NCI-H1694 (cell line): Measurements from ENCODE around the gene OFD1.
A peak's percentile ranks its signal among the peaks of the same experiment; 100 is the strongest.
"Not testable (repeated sequence)": the region's sequence is repeated elsewhere in the genome, so short reads cannot be mapped to it uniquely, and the experiment has no call there.

Experiments
- DNase-seq: peaks from one replicate; lab custom pipeline; 2025; lab: John Stamatoyannopoulos, UW

OFD1 gene

GRCh38 chrX:13702111-13702789, 32.3 kb upstream of the OFD1 start:
- DNase-seq, result no peak

GRCh38 chrX:13703135-13703534, 31.4 kb upstream of the OFD1 start:
- no peak for DNase-seq

- no peak for DNase-seq
Observed at GRCh38 chrX:13703589-13703988, 31.0 kb upstream of the OFD1 start.

GRCh38 chrX:13711141-13711540, 23.4 kb upstream of the OFD1 start:
- DNase-seq, result no peak

GRCh38 chrX:13716455-13716854, 18.1 kb upstream of the OFD1 start:
- no peak for DNase-seq

DNA sequence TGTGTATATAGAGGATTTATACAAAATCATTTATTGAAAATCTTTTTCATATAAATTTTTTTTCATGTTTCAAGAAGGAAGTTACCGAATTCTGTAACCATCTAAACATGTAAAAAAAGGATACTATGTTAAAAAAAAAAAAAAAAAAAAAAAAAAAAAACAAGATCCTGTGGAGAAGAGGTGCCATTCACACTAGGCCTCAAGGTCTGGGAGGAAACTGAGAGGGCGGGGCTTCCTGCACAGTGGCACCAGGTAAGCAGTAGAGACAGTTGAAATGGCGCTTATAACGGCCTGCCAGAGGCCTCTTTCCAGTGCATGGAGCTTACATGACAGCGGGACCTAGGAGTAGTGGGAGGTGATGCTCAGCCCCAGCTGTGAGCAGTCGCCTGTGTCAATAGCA, 17.6 kb upstream of the OFD1 start:
- no peak for DNase-seq

- DNase-seq, result no peak
Observed at GRCh38 chrX:13717700-13718472, 16.7 kb upstream of the OFD1 start.

DNA sequence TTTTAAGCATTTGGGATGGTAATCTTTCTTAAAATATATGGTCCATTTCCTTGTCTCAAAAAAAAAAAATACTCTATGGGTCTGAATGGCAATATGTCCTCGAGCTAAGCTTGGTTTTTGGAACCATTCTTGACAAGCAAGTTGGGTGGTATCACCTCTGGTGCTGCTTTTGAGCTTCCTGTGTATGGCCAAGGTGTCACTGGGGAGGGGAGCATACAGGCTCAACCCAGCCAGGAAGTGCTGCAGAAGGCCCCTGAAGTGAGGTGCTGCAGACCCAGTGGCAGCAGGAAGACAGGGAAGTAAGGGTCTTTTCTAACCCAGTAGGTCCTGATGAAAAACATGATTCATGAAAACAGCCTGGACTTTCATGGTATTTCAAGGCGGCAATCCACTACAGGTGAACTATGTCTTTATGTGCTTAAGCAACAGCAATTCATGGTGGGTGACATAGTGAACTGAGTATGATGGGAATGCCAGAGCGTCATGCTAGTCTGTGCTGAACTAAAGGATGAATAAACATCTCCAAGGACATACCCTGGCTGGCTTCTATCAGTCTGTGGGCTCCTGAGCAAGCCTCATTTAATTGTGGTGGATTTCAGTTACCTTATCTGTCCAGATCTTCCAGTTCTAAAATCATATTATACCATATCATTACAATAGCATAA, 15.2 kb upstream of the OFD1 start:
- no peak for DNase-seq

DNA sequence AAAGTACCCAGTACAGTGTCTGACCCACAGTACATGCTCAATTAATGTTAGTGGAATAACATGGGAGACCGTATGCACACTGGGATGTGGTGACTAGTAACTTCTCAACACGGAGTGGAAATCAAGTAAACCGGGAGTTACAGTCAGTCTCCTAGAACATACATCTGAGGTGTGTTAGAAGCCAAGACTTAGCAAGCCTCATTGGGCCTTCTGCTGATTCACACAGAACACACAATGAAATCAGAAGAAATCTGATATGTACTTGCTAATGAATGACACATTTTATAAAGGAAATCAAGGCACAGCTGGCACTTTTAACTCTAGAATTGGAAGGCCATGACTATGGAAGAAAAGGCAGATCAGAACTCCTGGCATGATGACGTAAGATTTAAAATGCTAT, 13.2 kb upstream of the OFD1 start:
- DNase-seq, result no peak

DNA sequence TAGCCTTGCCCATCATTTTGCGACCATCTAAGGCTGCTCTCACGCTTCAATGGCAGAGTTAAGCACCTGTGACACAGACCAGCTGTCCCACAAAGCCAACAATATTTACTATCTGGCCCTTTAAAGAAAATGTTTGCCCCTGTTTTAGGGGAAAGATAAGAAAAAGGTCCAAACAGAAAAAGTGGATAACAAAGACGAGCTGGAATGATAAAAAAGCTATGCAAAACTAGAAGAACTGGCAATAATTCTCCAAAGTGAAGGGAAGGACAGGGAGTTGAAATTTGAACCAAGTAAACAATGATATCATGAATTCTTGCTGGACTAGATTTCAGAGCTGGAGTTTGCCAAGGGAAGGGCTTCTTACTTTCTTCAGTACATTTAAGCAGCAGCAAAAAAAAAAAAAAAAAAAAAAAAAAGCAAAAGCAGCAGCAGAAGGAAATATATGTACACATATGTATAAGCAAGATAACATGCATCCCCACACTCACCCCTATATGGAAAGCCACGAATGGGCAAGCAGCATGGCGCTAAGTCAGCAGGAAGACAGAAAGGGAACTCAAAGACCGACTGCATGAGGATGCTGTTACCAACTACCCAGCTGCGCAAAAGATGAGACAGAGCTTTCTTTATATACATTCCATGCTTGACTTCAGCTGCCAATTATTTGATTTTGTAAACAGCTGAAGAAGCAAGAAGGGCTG, 12.6 kb upstream of the OFD1 start:
- no peak for DNase-seq

- not testable (repeated sequence) for DNase-seq
Observed at GRCh38 chrX:13724878-13725277, 9.7 kb upstream of the OFD1 start.

- DNase-seq, result not testable (repeated sequence)
Observed at GRCh38 chrX:13726583-13726982, 8.0 kb upstream of the OFD1 start.

GRCh38 chrX:13730523-13730922, 4.0 kb upstream of the OFD1 start:
- not testable (repeated sequence) for DNase-seq

- no peak for DNase-seq
Observed at GRCh38 chrX:13732246-13733067, 2.1 kb upstream of the OFD1 start.

GRCh38 chrX:13733506-13733905, 1.0 kb upstream of the OFD1 start:
- DNase-seq, result no peak

DNA sequence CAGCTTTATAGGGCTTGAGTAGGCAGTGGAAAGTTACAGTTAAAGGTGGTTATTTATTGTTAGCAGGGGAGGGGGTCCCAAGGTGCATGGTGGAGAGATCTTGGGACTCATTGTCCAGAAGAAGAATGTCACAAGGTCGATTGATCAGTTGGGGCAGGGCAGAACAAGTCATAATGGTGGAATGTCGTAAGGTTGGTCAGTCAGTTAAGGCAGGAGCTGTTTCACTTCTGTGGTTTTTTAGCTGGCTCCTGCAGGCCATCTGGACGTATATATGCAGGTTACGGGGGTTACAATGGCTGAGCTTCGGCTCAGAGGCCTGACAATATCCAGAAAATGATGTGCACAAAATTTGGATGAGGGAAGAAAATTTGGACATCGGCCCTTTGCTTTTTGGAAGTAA, 7.1 kb downstream of the OFD1 start:
- no peak for DNase-seq

DNA sequence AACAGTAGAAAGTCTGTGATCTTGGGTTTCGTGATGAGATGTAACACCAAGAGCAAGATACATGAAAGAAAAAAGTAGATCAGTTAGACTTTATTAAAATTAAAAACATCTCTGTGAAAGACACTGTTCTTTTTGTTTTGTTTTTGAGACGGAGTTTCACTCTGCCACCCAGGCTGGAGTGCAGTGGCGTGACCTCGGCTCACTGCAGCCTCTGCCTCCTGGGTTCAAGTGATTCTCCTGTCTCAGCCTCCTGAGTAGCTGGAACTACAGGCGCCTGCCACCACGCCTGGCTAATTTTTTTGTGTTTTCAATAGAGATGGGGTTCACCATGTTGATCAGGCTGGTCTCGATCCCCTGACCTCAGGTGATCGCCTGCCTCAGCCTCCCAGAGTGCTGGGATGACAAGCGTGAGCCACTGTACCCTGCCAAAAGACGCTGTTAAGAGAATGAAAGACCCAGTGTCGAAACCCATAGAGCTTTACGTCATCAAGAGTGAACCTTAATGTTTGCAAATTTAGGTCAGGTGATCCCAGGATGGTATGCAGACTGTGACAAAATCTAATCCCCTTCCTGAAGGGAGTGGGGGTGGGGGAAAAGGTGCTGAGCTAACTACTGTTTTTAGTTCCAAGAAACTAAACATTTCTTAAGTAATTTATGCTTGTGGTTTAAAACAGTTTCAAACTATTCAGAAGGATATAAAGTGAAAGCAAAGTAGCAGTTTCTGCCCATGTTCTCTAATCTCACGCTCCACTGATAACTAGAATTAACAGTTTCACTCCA, 8.0 kb downstream of the OFD1 start:
- no peak for DNase-seq

- DNase-seq, result no peak
Observed at GRCh38 chrX:13747836-13748235, 13.3 kb downstream of the OFD1 start.

GRCh38 chrX:13748486-13748885, 13.9 kb downstream of the OFD1 start:
- no peak for DNase-seq

DNA sequence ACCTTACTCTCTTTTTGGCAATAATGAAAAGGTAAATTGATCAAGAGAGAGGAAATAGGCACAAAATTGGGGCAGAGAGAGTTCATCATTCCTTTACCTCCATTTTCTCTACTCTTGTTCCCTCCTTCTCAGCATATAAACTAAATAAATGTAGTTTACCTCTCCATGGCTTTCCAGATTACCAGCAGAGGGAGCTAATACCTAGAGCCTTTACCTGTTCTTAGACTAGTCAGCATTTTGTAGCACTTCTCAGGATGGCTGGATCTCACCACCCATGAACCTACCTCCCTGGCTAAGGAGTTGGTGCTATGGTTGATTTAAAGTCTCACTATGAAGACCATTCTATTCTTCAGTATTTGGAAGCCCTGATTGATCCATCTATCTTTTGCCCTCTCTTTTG, 15.7 kb downstream of the OFD1 start:
- peak; percentile 32 for DNase-seq

DNA sequence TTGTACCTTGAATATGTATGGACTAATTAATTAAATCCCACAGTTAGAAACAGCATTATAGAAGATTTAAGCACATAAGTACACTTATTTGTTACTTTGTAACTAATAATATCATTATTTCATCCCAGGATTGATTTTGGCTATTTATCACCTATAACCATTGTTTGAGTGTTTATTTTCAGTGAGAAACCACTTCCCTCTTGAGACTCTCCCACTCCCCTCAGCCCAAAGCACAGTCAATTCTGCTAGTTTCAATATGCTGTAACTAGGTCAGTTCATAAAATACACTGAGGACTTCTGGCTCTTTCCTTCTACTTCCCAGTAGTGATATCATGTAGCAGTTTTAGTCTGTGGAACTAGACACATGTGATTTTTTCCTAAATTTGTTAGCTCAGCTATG, 16.3 kb downstream of the OFD1 start:
- DNase-seq, result no peak
